H9 (cell line): ENCODE measurements around the gene SNTG2. TPM values are rescaled to one million over a fixed set of nuclear protein-coding genes. Genes with fewer than 3 reads are reported as not detected.

ENCODE experiments used
- DNase-seq: peaks from one replicate; pipeline ENCODE4 v3.0.0-alpha.2; 2017
- H2AFZ ChIP-seq: one replicate; pipeline ENCODE4 v1.6.1; 2013; ENCODE audit warnings: mild to moderate bottlenecking, low read length, control low read depth, moderate library complexity
- H2AK5ac ChIP-seq: 2 replicates; pipeline ENCODE4 v1.6.1; 2013; ENCODE audit warnings: low read length, control low read depth, mixed read lengths; ENCODE audit not compliant: insufficient read length
- H2BK120ac ChIP-seq: one replicate; pipeline ENCODE4 v1.6.1; 2013; ENCODE audit warnings: low read depth, mild to moderate bottlenecking, low read length, control low read depth, inconsistent platforms; ENCODE audit not compliant: poor library complexity, severe bottlenecking
- H2BK12ac ChIP-seq: 2 replicates; pipeline ENCODE4 v1.6.1; 2013; ENCODE audit warnings: low read length, control low read depth, mixed read lengths, low read depth; ENCODE audit not compliant: insufficient read length
- H2BK15ac ChIP-seq: 2 replicates; pipeline ENCODE4 v1.6.1; 2013; ENCODE audit warnings: low read depth, low read length, control low read depth
- H2BK20ac ChIP-seq: one replicate; pipeline ENCODE4 v1.6.1; 2013; ENCODE audit warnings: low read depth, mild to moderate bottlenecking, low read length, control low read depth, inconsistent platforms; ENCODE audit not compliant: poor library complexity, severe bottlenecking
- H2BK5ac ChIP-seq: 2 replicates; pipeline ENCODE4 v1.6.1; 2013; ENCODE audit warnings: low read length, control low read depth, mixed read lengths; ENCODE audit not compliant: insufficient read length
- H3K14ac ChIP-seq: 2 replicates; pipeline ENCODE4 v1.6.1; 2013; ENCODE audit warnings: low read length, control low read depth; ENCODE audit not compliant: insufficient read depth
- H3K18ac ChIP-seq: 2 replicates; pipeline ENCODE4 v1.6.1; 2013; ENCODE audit warnings: low read depth, mild to moderate bottlenecking, mixed read lengths, low read length, control low read depth; ENCODE audit not compliant: insufficient read length
- H3K23ac ChIP-seq: 2 replicates; pipeline ENCODE4 v1.6.1; 2013; ENCODE audit warnings: low read length, control low read depth, mixed read lengths, low read depth; ENCODE audit not compliant: insufficient read length
- H3K23me2 ChIP-seq: 2 replicates; pipeline ENCODE4 v1.6.1; 2013; ENCODE audit warnings: low read depth, mild to moderate bottlenecking, mixed read lengths, low read length, control low read depth; ENCODE audit not compliant: insufficient read length, poor library complexity, severe bottlenecking
- H3K27ac ChIP-seq: 2 replicates; pipeline ENCODE4 v1.5.1; 2013; ENCODE audit warnings: low read length, control low read depth, mixed read lengths, low read depth; ENCODE audit not compliant: insufficient read length
- H3K27me3 ChIP-seq: 2 replicates; pipeline ENCODE4 v1.6.1; 2013; ENCODE audit warnings: low read length, control low read depth, inconsistent platforms; ENCODE audit not compliant: insufficient read depth
- H3K4ac ChIP-seq: 2 replicates; pipeline ENCODE4 v1.6.1; 2013; ENCODE audit warnings: low read depth, mild to moderate bottlenecking, control low read depth, inconsistent platforms, low read length, moderate library complexity
- H3K4me1 ChIP-seq: 2 replicates; pipeline ENCODE4 v1.6.1; 2013; ENCODE audit warnings: low read length, control low read depth, inconsistent platforms; ENCODE audit not compliant: insufficient read depth
- H3K4me2 ChIP-seq: 2 replicates; pipeline ENCODE4 v1.6.1; 2013; ENCODE audit warnings: low read length, control low read depth, mixed read lengths; ENCODE audit not compliant: insufficient read length, insufficient read depth
- H3K56ac ChIP-seq: 2 replicates; pipeline ENCODE4 v1.6.1; 2013; ENCODE audit warnings: low read depth, mild to moderate bottlenecking, mixed read lengths, low read length, control low read depth; ENCODE audit not compliant: insufficient read length
- H3K79me1 ChIP-seq: 2 replicates; pipeline ENCODE4 v1.6.1; 2013; ENCODE audit warnings: low read depth, mild to moderate bottlenecking, moderate library complexity, low read length, control low read depth, inconsistent platforms; ENCODE audit not compliant: insufficient read depth, poor library complexity, severe bottlenecking
- H3K79me2 ChIP-seq: 2 replicates; pipeline ENCODE4 v1.6.1; 2013; ENCODE audit warnings: low read length, control low read depth, inconsistent platforms; ENCODE audit not compliant: insufficient read depth
- H3K9ac ChIP-seq: 2 replicates; pipeline ENCODE4 v1.6.1; 2013; ENCODE audit warnings: low read length, control low read depth, mixed read lengths; ENCODE audit not compliant: insufficient read length; ENCODE audit errors: extremely low read depth
- H3K9me3 ChIP-seq: one replicate; pipeline ENCODE4 v1.6.1; 2013; ENCODE audit warnings: low read depth, low read length, inconsistent platforms; ENCODE audit not compliant: control insufficient read depth
- H3T11ph ChIP-seq: one replicate; pipeline ENCODE4 v1.6.1; 2013; ENCODE audit warnings: mild to moderate bottlenecking, low read length, control low read depth, inconsistent platforms
- H4K20me1 ChIP-seq: one replicate; pipeline ENCODE4 v1.6.1; 2013; ENCODE audit not compliant: control insufficient read depth, insufficient read length, insufficient read depth
- H4K5ac ChIP-seq: 2 replicates; pipeline ENCODE4 v1.6.1; 2013; ENCODE audit warnings: low read depth, mild to moderate bottlenecking, mixed read lengths, low read length, control low read depth; ENCODE audit not compliant: insufficient read length
- H4K8ac ChIP-seq: replicated peaks from 2 replicates; pipeline ENCODE4 v1.6.1; 2013; ENCODE audit warnings: low read length, control low read depth, mixed read lengths, low read depth; ENCODE audit not compliant: insufficient read length
- H4K91ac ChIP-seq: 2 replicates; pipeline ENCODE4 v1.6.1; 2013; ENCODE audit warnings: low read depth, mild to moderate bottlenecking, moderate library complexity, mixed read lengths, low read length, control low read depth; ENCODE audit not compliant: insufficient read length
- H3K27ac Mint-ChIP-seq, 3 experiments: 2 replicates in 2 of 3; 3 replicates in 1 of 3; pipeline ENCODE4 v1.8.0; 2020 to 2021; ENCODE audit warnings: mixed read lengths in 3 of 3, mild to moderate bottlenecking in 1 of 3, moderate library complexity in 1 of 3
- H3K27me3 Mint-ChIP-seq: 2 replicates; pipeline ENCODE4 v1.8.0; 2021; ENCODE audit warnings: low read depth, mild to moderate bottlenecking, moderate library complexity, mixed read lengths
- H3K36me3 Mint-ChIP-seq, 3 experiments: 2 replicates in 2 of 3; 3 replicates in 1 of 3; pipeline ENCODE4 v1.8.0; 2020 to 2021; ENCODE audit warnings: low read depth in 3 of 3, mixed read lengths in 3 of 3; ENCODE audit not compliant: insufficient read depth in 1 of 3
- H3K4me1 Mint-ChIP-seq, 2 experiments: 2 replicates each; pipeline ENCODE4 v1.8.0; 2020; ENCODE audit warnings: mixed read lengths in 2 of 2
- H3K4me3 Mint-ChIP-seq, 2 experiments: 2 replicates in 1 of 2; 3 replicates in 1 of 2; pipeline ENCODE4 v1.8.0; 2020 to 2021; ENCODE audit warnings: mild to moderate bottlenecking in 2 of 2, mixed read lengths in 2 of 2, moderate library complexity in 1 of 2
- H3K9me3 Mint-ChIP-seq, 2 experiments: 2 replicates in 1 of 2; 3 replicates in 1 of 2; pipeline ENCODE4 v1.8.0; 2020; ENCODE audit warnings: mild to moderate bottlenecking in 2 of 2, mixed read lengths in 2 of 2, moderate library complexity in 1 of 2
- CTCF ChIP-seq: fragments of 200-600 bp; sonication (generic); conservative IDR thresholded peaks from 3 replicates; pipeline ENCODE4 v1.8.0; 2021; ENCODE audit warnings: antibody characterized with exemption, mild to moderate bottlenecking
- WGBS: extraction: QIAGEN DNeasy Blood & Tissue Kit; methylation state at CpG from one replicate; pipeline ENCODE4 v1.1.7; 2013; ENCODE audit warnings: missing lambda C conversion rate, low lambda C conversion rate, mixed read lengths; ENCODE audit not compliant: insufficient read length; ENCODE audit errors: extremely low coverage; 5-methylcytosine and 5-hydroxymethylcytosine counted together
- total RNA-seq: library from RNA; stranded (reverse); gene quantifications from 2 replicates; pipeline ENCODE4 v1.2.1, GENCODE V29; 2021

The SNTG2 gene
- total RNA-seq, 1 experiment from 2014 or later = 13.2 TPM

GRCh38 chr2:929925-930324, 20.7 kb upstream of the SNTG2 start:
- Histone ChIP-seq H2AFZ (no peak overlapping the region), H3K4me2 (no peak overlapping the region), H4K8ac (no peak overlapping the region), H2BK20ac (no peak overlapping the region), H3K79me1 (no peaks in the 10 kb centered on the region), H2AK5ac (no peak overlapping the region), H3K4ac (no peak overlapping the region), H3K23me2 (no peaks in the 10 kb centered on the region), H4K5ac (no peak overlapping the region), H3T11ph (no peak overlapping the region), H4K91ac (no peak overlapping the region), H3K79me2 (no peaks in the 10 kb centered on the region), H3K4me1 (peaks cover 5% of the 10 kb centered on the region; the same call in 1 of the 2 replicates), H3K27me3 (no peaks in the 10 kb centered on the region; the same call in 1 of the 2 replicates), H4K20me1 (no peaks in the 10 kb centered on the region), H3K27ac (no peak overlapping the region), H2BK120ac (no peak overlapping the region), H3K14ac (no peak overlapping the region), H2BK15ac (no peak overlapping the region), H2BK12ac (no peak overlapping the region), H2BK5ac (no peak overlapping the region), H3K56ac (no peak overlapping the region), H3K23ac (no peak overlapping the region), H3K18ac (no peak overlapping the region), H3K9me3 (no peaks in the 10 kb centered on the region), H3K9ac (no peak overlapping the region)
- Mint-ChIP-seq H3K9me3 (peaks cover 15 to 16% of the 10 kb centered on the region in 2 experiments), H3K4me1 (peaks cover 34% of the 10 kb centered on the region in 2 experiments), H3K27ac (no peak overlapping the region), H3K4me3 (no peak overlapping the region), H3K36me3 (peaks cover 0 to 18% (median 14%) of the 10 kb centered on the region in 3 experiments; a peak in 5 of 7 replicates), H3K27me3 (peaks cover 33% of the 10 kb centered on the region)
- no CpG with 5 or more reads among the region's 14 CpGs for WGBS
- no peak for TF ChIP-seq CTCF
- DNase-seq = no peak
